ENCODE measurements around the gene KIF21B. TPM values are rescaled to one million over a fixed set of nuclear protein-coding genes. Genes with fewer than 3 reads are reported as not detected.
"Not testable (repeated sequence)": the region's sequence is repeated elsewhere in the genome, so short reads cannot be mapped to it uniquely, and the experiment has no call there.

KIF21B gene
- total RNA-seq, 2 donors from 2014 or later, result 1.6 to 3.4 TPM

GRCh38 chr1:200934676-200935245, 88.8 kb downstream of the KIF21B start:
- WGBS, 2 donors, result 86 to 90% methylated on average over 13 of the region's 13 CpGs
- no peak overlapping the region for H3K27ac ChIP-seq

GRCh38 chr1:200931776-200932175, 91.7 kb downstream of the KIF21B start:
- WGBS, 2 donors, result 86 to 100% methylated on average over 1 to 2 of the region's 2 CpGs
- intact Hi-C loops (cut with DNase I), result no loop called here
- H3K27me3 ChIP-seq, result no peaks in the 10 kb centered on the region
- ATAC-seq (no peak), DNase-seq (no peak)
- H3K27ac ChIP-seq, result no peak overlapping the region
- no peak overlapping the region for H3K4me3 ChIP-seq
- H3K36me3 ChIP-seq (replicated peaks in 1 of 2; ENCODE audit: insufficient read depth in 1 of 2, low read depth in 2 of 2), result no peaks in the 10 kb centered on the region
- no peaks in the 10 kb centered on the region for H3K9me3 ChIP-seq
- no peak for TF ChIP-seq POLR2A (IDR thresholded peaks at IDR 0.05)
- TF ChIP-seq, protein P1, sequence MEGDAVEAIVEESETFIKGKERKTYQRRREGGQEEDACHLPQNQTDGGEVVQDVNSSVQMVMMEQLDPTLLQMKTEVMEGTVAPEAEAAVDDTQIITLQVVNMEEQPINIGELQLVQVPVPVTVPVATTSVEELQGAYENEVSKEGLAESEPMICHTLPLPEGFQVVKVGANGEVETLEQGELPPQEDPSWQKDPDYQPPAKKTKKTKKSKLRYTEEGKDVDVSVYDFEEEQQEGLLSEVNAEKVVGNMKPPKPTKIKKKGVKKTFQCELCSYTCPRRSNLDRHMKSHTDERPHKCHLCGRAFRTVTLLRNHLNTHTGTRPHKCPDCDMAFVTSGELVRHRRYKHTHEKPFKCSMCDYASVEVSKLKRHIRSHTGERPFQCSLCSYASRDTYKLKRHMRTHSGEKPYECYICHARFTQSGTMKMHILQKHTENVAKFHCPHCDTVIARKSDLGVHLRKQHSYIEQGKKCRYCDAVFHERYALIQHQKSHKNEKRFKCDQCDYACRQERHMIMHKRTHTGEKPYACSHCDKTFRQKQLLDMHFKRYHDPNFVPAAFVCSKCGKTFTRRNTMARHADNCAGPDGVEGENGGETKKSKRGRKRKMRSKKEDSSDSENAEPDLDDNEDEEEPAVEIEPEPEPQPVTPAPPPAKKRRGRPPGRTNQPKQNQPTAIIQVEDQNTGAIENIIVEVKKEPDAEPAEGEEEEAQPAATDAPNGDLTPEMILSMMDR (IDR thresholded peaks at IDR 0.05), result no peak
- H3K4me1 ChIP-seq, result no peaks in the 10 kb centered on the region

More at GRCh38 chr1:200934676-200935245, 88.8 kb downstream of the KIF21B start:
- TF ChIP-seq, protein P1 (IDR thresholded peaks at IDR 0.05), result no peak
- no peak for TF ChIP-seq POLR2A (IDR thresholded peaks at IDR 0.05)
- DNase-seq (no peak), ATAC-seq (no peak)
- Histone ChIP-seq H3K4me1 (no peaks in the 10 kb centered on the region), H3K27me3 (no peaks in the 10 kb centered on the region), H3K4me3 (no peak overlapping the region), H3K9me3 (no peaks in the 10 kb centered on the region), H3K36me3 (replicated peaks in 1 of 2; ENCODE audit: insufficient read depth in 1 of 2, low read depth in 2 of 2) (no peaks in the 10 kb centered on the region)
- intact Hi-C loops (cut with DNase I), result no loop called here

- H3K36me3 ChIP-seq (replicated peaks in 1 of 2; ENCODE audit: insufficient read depth in 1 of 2, low read depth in 2 of 2); DNase-seq; H3K27me3 ChIP-seq; ATAC-seq; intact Hi-C loops (cut with DNase I); H3K4me3 ChIP-seq; H3K9me3 ChIP-seq; H3K4me1 ChIP-seq; H3K27ac ChIP-seq: not testable (repeated sequence)
- WGBS, 2 donors, result 82 to 85% methylated on average over 7 to 8 of the region's 8 CpGs
Measured at GRCh38 chr1:200930285-200930684, 93.2 kb downstream of the KIF21B start.

DNA sequence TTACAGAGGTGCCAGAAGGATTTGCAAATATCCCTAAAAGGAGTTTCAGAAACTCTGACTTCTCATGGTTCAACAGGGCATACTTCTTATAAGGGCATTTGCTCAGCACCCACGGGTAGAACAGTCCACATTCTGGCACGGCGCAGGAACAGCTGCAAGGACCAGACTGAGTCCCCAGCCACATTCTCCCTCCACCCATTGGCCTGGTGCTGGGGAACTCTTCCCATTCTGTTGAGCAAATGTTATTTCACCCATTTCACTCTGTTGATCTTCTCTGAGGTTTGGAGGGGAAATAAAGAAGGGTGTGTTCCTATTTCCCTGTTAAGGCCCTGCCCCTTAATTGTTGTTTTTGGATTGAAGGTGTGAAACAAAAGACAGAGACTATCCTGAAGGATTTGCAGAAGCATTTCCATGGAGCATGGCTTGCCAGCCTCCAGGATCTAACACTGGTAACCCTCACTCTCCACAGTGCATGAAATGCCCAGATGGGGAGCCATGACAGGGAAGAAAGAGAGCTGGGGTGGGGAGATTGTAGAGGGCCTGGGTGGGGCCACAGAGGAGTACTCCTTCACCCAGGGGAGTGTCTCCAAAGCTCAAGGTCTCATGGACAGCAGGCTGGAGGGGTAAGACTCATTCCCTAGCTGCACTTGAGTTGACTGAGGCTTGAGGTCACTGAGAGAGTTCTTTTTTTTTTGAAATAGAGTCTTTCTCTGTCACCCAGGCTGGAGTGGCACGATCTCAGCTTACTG, 93.8 kb downstream of the KIF21B start:
- ATAC-seq, result no peak
- TF ChIP-seq POLR2A (IDR thresholded peaks at IDR 0.05), result no peak
- TF ChIP-seq, protein P1 (IDR thresholded peaks at IDR 0.05), result no peak
- Histone ChIP-seq H3K27ac (no peak overlapping the region), H3K4me3 (no peak overlapping the region), H3K4me1 (no peaks in the 10 kb centered on the region), H3K9me3 (no peaks in the 10 kb centered on the region), H3K36me3 (replicated peaks in 1 of 2; ENCODE audit: insufficient read depth in 1 of 2, low read depth in 2 of 2) (no peaks in the 10 kb centered on the region), H3K27me3 (no peaks in the 10 kb centered on the region)
- intact Hi-C loops (cut with DNase I), result no loop called here
- 72 to 80% methylated on average over 3 to 4 of the region's 4 CpGs for WGBS, 2 donors
- DNase-seq, result no peak

- DNase-seq, result no peak
- Histone ChIP-seq H3K4me1 (no peaks in the 10 kb centered on the region), H3K27me3 (no peaks in the 10 kb centered on the region), H3K4me3 (no peak overlapping the region), H3K9me3 (no peaks in the 10 kb centered on the region), H3K36me3 (replicated peaks in 1 of 2; ENCODE audit: insufficient read depth in 1 of 2, low read depth in 2 of 2) (no peaks in the 10 kb centered on the region), H3K27ac (no peak overlapping the region)
- intact Hi-C loops (cut with DNase I), result no loop called here
- WGBS, 2 donors, result 67 to 72% methylated on average over 4 of the region's 4 CpGs
- no peak for ATAC-seq
- TF ChIP-seq POLR2A (IDR thresholded peaks at IDR 0.05), result no peak
- TF ChIP-seq, protein P1 (IDR thresholded peaks at IDR 0.05), result no peak
Measured at GRCh38 chr1:200925831-200926230, 97.7 kb downstream of the KIF21B start.
